ENCODE data around the gene ASIC2. TPM values are rescaled to one million over a fixed set of nuclear protein-coding genes. Genes with fewer than 3 reads are reported as not detected.

The ASIC2 gene
- total RNA-seq, 1 experiment from 2014 or later, result 0.74 TPM

GRCh38 chr17:33273743-33274410 lies 19.2 kb downstream of the ASIC2 start:
- no peak overlapping the region for H4K5ac ChIP-seq (ENCODE audit: insufficient read length, low read depth, low read length)
- H4K91ac ChIP-seq (ENCODE audit: insufficient read length, low read depth, low read length), result no peak overlapping the region
- no peak overlapping the region for H2BK15ac ChIP-seq (ENCODE audit: low read depth, low read length)
- H3T11ph ChIP-seq (ENCODE audit: low read length), result no peak overlapping the region
- H3K4me1 ChIP-seq (ENCODE audit: insufficient read depth, low read length), result no peaks in the 10 kb centered on the region
- no peak overlapping the region for H4K8ac ChIP-seq (replicated peaks; ENCODE audit: insufficient read length, low read depth, low read length)
- H3K79me1 ChIP-seq (ENCODE audit: insufficient read depth, low read depth, low read length, poor library complexity, severe bottlenecking), result no peaks in the 10 kb centered on the region
- H3K27ac ChIP-seq (ENCODE audit: insufficient read length, low read depth, low read length), result no peak overlapping the region
- WGBS (ENCODE audit: extremely low coverage, insufficient read length, low lambda C conversion rate), result no CpG with 5 or more reads among the region's 3 CpGs
- no peak overlapping the region for H2AK5ac ChIP-seq (ENCODE audit: insufficient read length, low read length)
- H2BK12ac ChIP-seq (ENCODE audit: insufficient read length, low read depth, low read length), result no peak overlapping the region
- Mint-ChIP-seq H3K4me3 (no peak overlapping the region), H3K4me1 (peaks cover 0 to 3% of the 10 kb centered on the region in 2 experiments; a peak in 1 of 4 replicates), H3K27ac (no peak overlapping the region), H3K27me3 (ENCODE audit: low read depth) (peaks cover 11% of the 10 kb centered on the region), H3K36me3 (ENCODE audit: insufficient read depth in 1 of 3, low read depth in 3 of 3) (no peaks in the 10 kb centered on the region), H3K9me3 (no peaks in the 10 kb centered on the region)
- no peak overlapping the region for H3K4ac ChIP-seq (ENCODE audit: low read depth, low read length)
- no peak overlapping the region for H3K23ac ChIP-seq (ENCODE audit: insufficient read length, low read depth, low read length)
- H3K4me2 ChIP-seq (ENCODE audit: insufficient read depth, insufficient read length, low read length), result no peak overlapping the region
- no peak overlapping the region for H3K56ac ChIP-seq (ENCODE audit: insufficient read length, low read depth, low read length)
- no peak overlapping the region for H3K14ac ChIP-seq (ENCODE audit: insufficient read depth, low read length)
- TF ChIP-seq CTCF (conservative IDR thresholded peaks at IDR 0.05), result no peak
- no peak overlapping the region for H3K9ac ChIP-seq (ENCODE audit: extremely low read depth, insufficient read length, low read length)
- no peak overlapping the region for H2BK120ac ChIP-seq (ENCODE audit: low read depth, low read length, poor library complexity, severe bottlenecking)
- no peaks in the 10 kb centered on the region for H3K9me3 ChIP-seq (ENCODE audit: control insufficient read depth, low read depth, low read length)
- DNase-seq, result no peak
- no peaks in the 10 kb centered on the region for H3K27me3 ChIP-seq (ENCODE audit: insufficient read depth, low read length)
- H2BK5ac ChIP-seq (ENCODE audit: insufficient read length, low read length), result no peak overlapping the region
- H3K23me2 ChIP-seq (ENCODE audit: insufficient read length, low read depth, low read length, poor library complexity, severe bottlenecking), result no peaks in the 10 kb centered on the region
- H3K18ac ChIP-seq (ENCODE audit: insufficient read length, low read depth, low read length), result no peak overlapping the region
- no peak overlapping the region for H2AFZ ChIP-seq (ENCODE audit: low read length)
- H4K20me1 ChIP-seq (ENCODE audit: control insufficient read depth, insufficient read depth, insufficient read length), result peaks cover 2% of the 10 kb centered on the region
- H3K79me2 ChIP-seq (ENCODE audit: insufficient read depth, low read length), result no peaks in the 10 kb centered on the region
- H2BK20ac ChIP-seq (ENCODE audit: low read depth, low read length, poor library complexity, severe bottlenecking), result no peak overlapping the region

Measured in H9 (cell line).